C4-2B (cell line): ENCODE results near the gene PGAP6.

Source experiments
- H3K27ac ChIP-seq: fragments of 450-650 bp; 2 replicates; pipeline ENCODE4 v1.5.1; 2017
- ZFX ChIP-seq: fragments of 450-650 bp; IDR thresholded peaks from 2 replicates; pipeline ENCODE4 v1.6.1; 2017
- TF ChIP-seq, protein P1 (sequence below): fragments of 450-650 bp; conservative IDR thresholded peaks from 2 replicates; pipeline ENCODE4 v1.5.1; 2017; ENCODE audit warnings: mild to moderate bottlenecking

PGAP6 gene

GRCh38 chr16:374616-374926 lies 7.2 kb downstream of the PGAP6 start:
- TF ChIP-seq ZFX = no peak
- TF ChIP-seq, protein P1, sequence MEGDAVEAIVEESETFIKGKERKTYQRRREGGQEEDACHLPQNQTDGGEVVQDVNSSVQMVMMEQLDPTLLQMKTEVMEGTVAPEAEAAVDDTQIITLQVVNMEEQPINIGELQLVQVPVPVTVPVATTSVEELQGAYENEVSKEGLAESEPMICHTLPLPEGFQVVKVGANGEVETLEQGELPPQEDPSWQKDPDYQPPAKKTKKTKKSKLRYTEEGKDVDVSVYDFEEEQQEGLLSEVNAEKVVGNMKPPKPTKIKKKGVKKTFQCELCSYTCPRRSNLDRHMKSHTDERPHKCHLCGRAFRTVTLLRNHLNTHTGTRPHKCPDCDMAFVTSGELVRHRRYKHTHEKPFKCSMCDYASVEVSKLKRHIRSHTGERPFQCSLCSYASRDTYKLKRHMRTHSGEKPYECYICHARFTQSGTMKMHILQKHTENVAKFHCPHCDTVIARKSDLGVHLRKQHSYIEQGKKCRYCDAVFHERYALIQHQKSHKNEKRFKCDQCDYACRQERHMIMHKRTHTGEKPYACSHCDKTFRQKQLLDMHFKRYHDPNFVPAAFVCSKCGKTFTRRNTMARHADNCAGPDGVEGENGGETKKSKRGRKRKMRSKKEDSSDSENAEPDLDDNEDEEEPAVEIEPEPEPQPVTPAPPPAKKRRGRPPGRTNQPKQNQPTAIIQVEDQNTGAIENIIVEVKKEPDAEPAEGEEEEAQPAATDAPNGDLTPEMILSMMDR = no peak
- no peak overlapping the region for H3K27ac ChIP-seq

- TF ChIP-seq, protein P1 = no peak
- no peak for TF ChIP-seq ZFX
- no peak overlapping the region for H3K27ac ChIP-seq
Observed at GRCh38 chr16:373848-374615, 7.7 kb downstream of the PGAP6 start.

DNA sequence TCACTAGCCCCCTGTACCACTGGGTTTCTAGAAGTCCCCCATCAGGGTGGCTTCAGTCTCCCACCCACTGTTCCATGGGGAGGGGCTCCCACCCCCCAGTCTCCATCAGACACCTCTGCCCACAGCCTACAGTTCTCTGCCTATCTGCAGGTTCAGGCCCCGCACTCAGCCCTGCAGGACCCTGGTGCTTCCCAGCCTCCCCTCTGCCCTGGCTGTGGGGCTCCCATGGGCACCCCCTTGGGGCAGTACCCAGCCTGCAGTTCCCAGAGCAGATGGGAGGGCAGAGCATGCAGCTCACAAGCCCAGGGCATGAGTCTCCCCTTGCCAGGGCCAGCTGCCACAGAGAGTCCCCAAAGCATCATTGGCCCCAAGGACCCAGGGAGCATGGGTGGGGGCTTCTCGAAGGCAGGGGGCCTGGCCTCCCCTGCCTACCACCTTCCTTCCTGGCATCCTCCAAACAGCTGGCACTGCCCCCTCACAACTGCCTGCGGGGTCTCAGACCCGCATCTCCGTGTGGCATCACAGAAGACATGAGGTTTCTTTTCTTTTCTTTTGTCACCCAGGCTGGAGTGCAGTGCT lies 8.7 kb downstream of the PGAP6 start:
- TF ChIP-seq ZFX = no peak
- H3K27ac ChIP-seq = no peak overlapping the region

- no peak overlapping the region for H3K27ac ChIP-seq
- TF ChIP-seq ZFX = no peak
- TF ChIP-seq, protein P1 = no peak
Observed at GRCh38 chr16:372302-372983, 9.3 kb downstream of the PGAP6 start.

GRCh38 chr16:371515-372301 lies 10.1 kb downstream of the PGAP6 start:
- TF ChIP-seq, protein P1 = no peak
- no peak for TF ChIP-seq ZFX
- no peak overlapping the region; the same call in 1 of the 2 replicates for H3K27ac ChIP-seq

DNA sequence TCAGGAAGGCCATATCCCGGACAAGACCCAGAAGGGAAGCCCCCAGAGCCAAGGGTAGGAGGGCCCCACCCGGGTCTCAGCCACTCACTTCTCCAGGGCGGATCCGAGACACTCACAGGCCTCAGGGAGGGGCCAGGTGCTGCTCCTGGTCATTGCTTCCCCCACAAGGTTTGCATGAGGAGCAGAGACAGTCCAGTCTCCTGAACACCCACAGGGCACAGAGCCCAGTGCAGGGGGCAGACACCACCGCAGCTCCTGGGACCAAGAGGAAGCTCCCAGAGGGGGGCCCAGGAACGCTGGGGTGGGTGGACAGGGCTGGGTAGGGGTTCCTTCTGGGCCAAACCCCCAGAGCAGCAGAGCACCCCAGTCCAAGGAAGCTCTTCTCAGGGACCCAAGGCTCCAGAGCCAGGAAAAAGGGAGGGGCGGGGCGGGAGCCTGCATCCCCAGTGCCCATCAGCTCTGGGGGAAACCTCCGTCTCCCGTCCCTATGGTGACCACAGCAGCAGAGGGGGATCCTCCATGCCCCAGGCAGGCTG lies 10.7 kb downstream of the PGAP6 start:
- no peak for TF ChIP-seq ZFX
- TF ChIP-seq, protein P1 = no peak
- peak overlapping the region; percentile 21; the same call in 1 of the 2 replicates for H3K27ac ChIP-seq

- peak within 1 kb of the TSS; percentile 21; the same call in 1 of the 2 replicates for H3K27ac ChIP-seq
Observed at GRCh38 chr16:370443-370842, 11.3 kb downstream of the PGAP6 start, which contains the start of gene MRPL28. Gene MRPL28, minus strand, starts transcription at chr16:370538. Its CDS starts 320 bp downstream, at chr16:370218.

More at GRCh38 chr16:370443-370842, 11.3 kb downstream of the PGAP6 start, which contains the start of gene MRPL28:
- TF ChIP-seq ZFX = no peak
- TF ChIP-seq, protein P1 = no peak
